NCI-H2227 (cell line): ENCODE measurements around the gene DPF3.
"Not testable (repeated sequence)": the region's sequence is repeated elsewhere in the genome, so short reads cannot be mapped to it uniquely, and the experiment has no call there.

Experiments used
- DNase-seq: peaks from one replicate; lab custom pipeline; 2025; ENCODE audit not compliant: unreplicated experiment; lab: John Stamatoyannopoulos, UW

Gene DPF3

GRCh38 chr14:72881543-72881942, 12.4 kb downstream of the DPF3 start:
- DNase-seq, result no peak

- DNase-seq, result no peak
Observed at GRCh38 chr14:72880820-72881219, 13.1 kb downstream of the DPF3 start.

- no peak for DNase-seq
Observed at GRCh38 chr14:72880164-72880563, 13.7 kb downstream of the DPF3 start.

GRCh38 chr14:72879431-72879830, 14.5 kb downstream of the DPF3 start:
- DNase-seq, result no peak

GRCh38 chr14:72878746-72879145, 15.2 kb downstream of the DPF3 start:
- no peak for DNase-seq

- no peak for DNase-seq
Observed at GRCh38 chr14:72876710-72877063, 17.2 kb downstream of the DPF3 start.

GRCh38 chr14:72876005-72876709, 17.7 kb downstream of the DPF3 start:
- no peak for DNase-seq

GRCh38 chr14:72870878-72871277, 23.0 kb downstream of the DPF3 start:
- not testable (repeated sequence) for DNase-seq

- no peak for DNase-seq
Observed at GRCh38 chr14:72869407-72870329, 24.2 kb downstream of the DPF3 start.

- DNase-seq, result no peak
Observed at GRCh38 chr14:72868500-72868899, 25.4 kb downstream of the DPF3 start.

GRCh38 chr14:72864712-72865365, 29.1 kb downstream of the DPF3 start:
- DNase-seq, result no peak

- DNase-seq, result no peak
Observed at GRCh38 chr14:72863216-72864006, 30.5 kb downstream of the DPF3 start.

GRCh38 chr14:72856530-72857266, 37.2 kb downstream of the DPF3 start:
- no peak for DNase-seq

- DNase-seq, result no peak
Observed at GRCh38 chr14:72855913-72856312, 38.0 kb downstream of the DPF3 start.

GRCh38 chr14:72852194-72852593, 41.7 kb downstream of the DPF3 start:
- no peak for DNase-seq

- no peak for DNase-seq
Observed at GRCh38 chr14:72851635-72852034, 42.3 kb downstream of the DPF3 start.

- DNase-seq, result no peak
Observed at GRCh38 chr14:72850360-72850759, 43.5 kb downstream of the DPF3 start.

GRCh38 chr14:72849222-72849621, 44.7 kb downstream of the DPF3 start:
- no peak for DNase-seq

GRCh38 chr14:72847721-72848120, 46.2 kb downstream of the DPF3 start:
- no peak for DNase-seq

- no peak for DNase-seq
Observed at GRCh38 chr14:72845683-72846082, 48.2 kb downstream of the DPF3 start.
